ENCODE results near the gene ZDHHC5. TPM values are rescaled to one million over a fixed set of nuclear protein-coding genes. Genes with fewer than 3 reads are reported as not detected.
"Not testable (repeated sequence)": the region's sequence is repeated elsewhere in the genome, so short reads cannot be mapped to it uniquely, and the experiment has no call there.

Gene ZDHHC5
- polyA plus RNA-seq, 3 donors = 53.7 to 59.9 (median 54.9) TPM

- DNase-seq = no peak
Measured at GRCh38 chr11:57641011-57641807, 26.7 kb upstream of the ZDHHC5 start.

- no peak for DNase-seq
Measured at GRCh38 chr11:57643802-57644201, 24.1 kb upstream of the ZDHHC5 start.

GRCh38 chr11:57644748-57645688 lies 22.9 kb upstream of the ZDHHC5 start:
- DNase-seq = peak; percentile 83

GRCh38 chr11:57645689-57646085 lies 22.2 kb upstream of the ZDHHC5 start:
- no peak for DNase-seq

GRCh38 chr11:57646194-57646798 lies 21.6 kb upstream of the ZDHHC5 start:
- DNase-seq = no peak

- DNase-seq = no peak
Measured at GRCh38 chr11:57646799-57647303, 21.1 kb upstream of the ZDHHC5 start.

GRCh38 chr11:57647372-57647771 lies 20.5 kb upstream of the ZDHHC5 start:
- no peak for DNase-seq

GRCh38 chr11:57647960-57648800 lies 19.7 kb upstream of the ZDHHC5 start:
- DNase-seq = no peak

GRCh38 chr11:57648801-57649735 lies 18.8 kb upstream of the ZDHHC5 start:
- no peak for DNase-seq

- DNase-seq = peak; percentile 78
Measured at GRCh38 chr11:57649826-57650738, 17.8 kb upstream of the ZDHHC5 start, which contains the start of gene YPEL4. Gene YPEL4 (minus strand): TSS chr11:57649912. CDS start chr11:57647107, 2,805 bp downstream.

- no peak for DNase-seq
Measured at GRCh38 chr11:57650739-57651090, 17.2 kb upstream of the ZDHHC5 start.

GRCh38 chr11:57651408-57651807 lies 16.5 kb upstream of the ZDHHC5 start:
- no peak for DNase-seq

- not testable (repeated sequence) for DNase-seq
Measured at GRCh38 chr11:57652230-57652629, 15.7 kb upstream of the ZDHHC5 start.

GRCh38 chr11:57652662-57653061 lies 15.3 kb upstream of the ZDHHC5 start:
- DNase-seq = no peak

GRCh38 chr11:57653163-57653562 lies 14.8 kb upstream of the ZDHHC5 start:
- DNase-seq = no peak

- DNase-seq = no peak
Measured at GRCh38 chr11:57656885-57657193, 11.1 kb upstream of the ZDHHC5 start.

- DNase-seq = peak; percentile 99
Measured at GRCh38 chr11:57657194-57658022, 10.5 kb upstream of the ZDHHC5 start, which contains the start of gene CLP1. Gene CLP1 (plus strand): TSS chr11:57657762. CDS start chr11:57659477, 1,715 bp downstream.

GRCh38 chr11:57658023-57658361 lies 9.9 kb upstream of the ZDHHC5 start:
- DNase-seq = no peak
